Hematopoietic multipotent progenitor cell treated with erythropoietin and hydrocortisone succinate and interleukin-3 and kit ligand, for 8 days (in vitro differentiated cells): ENCODE results near the gene TRAM2.

ENCODE experiments used
- DNase-seq: peaks from one replicate; pipeline ENCODE4 v3.0.0-alpha.2; 2015

TRAM2 gene

DNA sequence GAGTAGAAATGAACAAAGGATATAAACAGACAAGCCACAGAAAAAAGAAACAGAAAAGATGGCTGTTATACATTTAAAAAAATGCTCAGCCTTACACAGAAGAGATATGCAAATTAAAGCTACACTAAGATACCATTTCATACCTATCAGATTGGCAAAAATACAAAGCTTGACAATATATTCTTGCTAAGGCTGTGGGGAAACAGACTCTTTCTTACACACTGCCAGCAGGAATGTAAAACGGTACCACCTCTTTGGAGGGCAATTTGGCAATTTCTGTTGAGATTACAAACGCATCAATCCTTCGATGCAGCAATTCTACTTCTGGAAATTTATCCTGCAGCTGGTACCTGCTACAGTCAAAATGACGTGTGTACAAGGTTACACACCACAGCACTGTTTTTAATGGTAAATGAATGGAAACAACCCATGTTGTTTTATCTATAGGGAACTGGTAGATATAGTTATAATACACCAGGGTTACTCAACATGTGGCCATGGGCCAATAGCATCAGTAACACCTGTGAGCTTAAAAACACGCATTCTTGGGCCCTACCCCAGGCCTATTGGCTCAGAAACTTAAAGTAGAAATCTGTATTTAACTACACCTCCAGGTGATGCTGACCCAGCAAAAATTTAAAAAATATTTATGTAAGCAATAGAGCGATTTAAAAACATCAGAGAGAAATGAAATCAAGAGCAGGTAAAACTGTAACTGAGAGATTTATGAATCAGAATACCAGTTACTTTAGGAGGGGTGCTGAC, 53.3 kb downstream of the TRAM2 start:
- no peak for DNase-seq

DNA sequence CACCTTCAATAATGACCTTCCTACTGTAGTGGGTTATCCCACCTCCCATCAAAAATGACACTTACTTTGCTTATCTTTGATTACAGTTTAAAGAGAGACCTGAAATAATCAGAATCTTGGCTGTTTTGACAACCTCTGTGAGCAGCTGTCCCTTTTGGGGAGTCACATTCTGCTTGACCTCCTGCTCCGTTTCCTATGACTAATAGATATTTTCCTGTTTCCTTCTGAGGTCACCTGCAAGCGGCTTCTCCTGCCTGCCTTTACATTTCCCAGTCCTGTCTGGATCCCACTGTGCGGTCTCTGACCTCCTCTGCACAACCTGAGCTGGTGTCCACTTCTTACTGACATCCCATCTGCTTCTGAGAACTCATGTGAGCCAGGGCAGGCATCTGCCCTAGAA, 54.2 kb downstream of the TRAM2 start:
- DNase-seq: no peak

DNA sequence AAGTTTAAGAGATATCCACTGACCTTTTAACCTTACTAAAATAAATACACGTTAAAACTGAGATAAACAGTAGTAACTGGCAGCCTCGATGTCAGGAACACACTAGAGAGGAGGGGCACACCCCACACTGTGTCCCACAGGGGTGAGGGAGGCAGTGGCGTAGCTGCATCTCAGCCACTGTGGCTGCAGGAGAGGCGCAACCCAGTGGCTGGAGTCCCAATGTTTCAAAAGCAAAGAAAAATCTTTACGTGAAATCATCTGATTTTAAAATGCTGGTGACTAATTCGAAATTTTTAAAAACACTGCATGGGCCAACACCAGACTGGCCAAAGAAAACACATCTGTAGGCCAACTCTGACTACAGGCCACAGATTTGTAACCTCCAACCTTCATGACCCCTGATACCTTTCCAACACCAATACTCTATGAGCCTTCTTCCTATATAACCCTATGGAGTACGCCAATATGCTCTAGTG, 54.7 kb downstream of the TRAM2 start:
- DNase-seq: no peak

DNA sequence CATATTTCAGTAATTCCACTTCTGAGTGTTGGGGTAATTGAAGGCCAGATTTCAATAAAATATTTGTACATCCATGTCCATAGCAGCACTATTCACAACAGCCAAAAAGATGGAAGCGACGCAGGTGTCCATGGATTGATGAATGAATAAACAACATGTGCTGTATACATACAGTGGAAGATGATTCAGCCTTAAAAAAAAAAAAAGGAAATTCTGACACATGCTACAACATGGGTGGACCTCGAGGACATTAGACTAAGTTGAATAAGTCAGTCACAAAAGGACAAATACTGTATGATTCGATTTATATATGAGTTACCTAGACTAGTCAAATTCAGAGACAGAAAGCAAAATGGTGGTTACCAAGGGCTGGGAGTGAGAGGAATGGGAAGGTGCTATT, 57.2 kb downstream of the TRAM2 start:
- no peak for DNase-seq

DNA sequence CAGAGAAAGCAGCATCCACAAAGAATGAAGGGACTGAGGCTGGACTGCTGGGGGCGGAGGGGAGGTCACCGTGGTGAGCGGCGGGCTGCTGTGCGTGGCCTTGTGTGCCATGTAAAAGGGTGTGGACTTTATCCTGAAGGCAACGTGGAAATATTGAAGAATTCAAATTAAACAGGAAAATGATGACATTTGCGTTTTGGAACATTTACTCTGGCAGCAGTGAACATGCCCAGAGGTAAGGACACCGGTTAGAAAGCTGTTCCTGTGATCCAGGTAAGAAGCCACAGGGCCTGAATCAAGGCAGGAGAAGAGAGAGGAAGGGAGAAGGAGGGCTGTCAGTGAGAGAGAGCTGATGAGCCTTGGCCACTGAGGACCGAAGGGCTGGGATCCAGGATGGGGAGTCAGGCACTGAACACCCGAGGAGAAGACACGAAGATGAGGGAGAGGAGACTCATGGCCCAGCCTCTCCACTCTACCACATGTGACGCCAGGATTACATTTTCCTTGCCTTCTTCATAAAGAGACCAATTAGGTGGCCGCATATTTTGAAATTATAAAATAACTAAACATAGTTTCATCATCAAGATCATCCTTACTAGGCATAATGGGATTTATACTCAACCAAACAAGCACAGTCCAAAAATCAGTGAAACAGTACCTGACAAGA, 58.4 kb downstream of the TRAM2 start:
- DNase-seq: no peak

DNA sequence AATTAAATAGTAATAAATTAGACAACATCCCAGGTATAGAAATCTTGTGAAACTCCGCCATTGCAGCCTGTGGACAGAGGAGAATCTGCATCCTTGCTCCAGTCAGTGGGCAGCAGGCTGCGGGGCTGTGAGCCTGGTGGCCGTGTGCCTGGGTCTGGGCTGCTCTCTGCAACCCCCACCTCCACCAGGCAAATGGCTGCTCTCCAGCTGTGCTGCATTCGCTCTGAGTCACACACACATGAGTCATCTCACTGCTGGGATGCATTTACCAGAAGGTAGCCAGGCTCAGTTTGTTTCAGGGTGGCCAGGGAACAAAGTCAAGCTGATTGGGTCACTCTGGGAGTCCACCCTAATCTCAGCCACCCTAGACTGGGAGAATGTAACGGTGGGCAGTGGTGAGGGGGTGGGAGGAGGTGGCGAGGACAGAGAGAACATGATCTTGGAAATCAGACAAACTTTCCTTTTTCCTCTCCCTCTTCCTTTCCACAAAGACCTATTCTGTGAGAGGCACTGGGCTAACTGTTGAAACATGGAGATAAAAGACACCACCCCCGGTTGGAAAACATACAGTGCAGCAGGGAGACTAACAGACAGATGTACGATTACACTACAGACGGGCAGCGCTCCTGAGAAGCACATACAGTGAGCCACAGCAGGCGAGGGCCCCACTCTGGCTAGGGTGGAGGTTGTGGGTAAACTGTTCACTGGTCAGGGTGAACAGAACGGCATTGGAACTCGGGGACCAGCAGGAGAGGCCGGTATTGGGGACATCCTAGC, 59.2 kb downstream of the TRAM2 start:
- peak; percentile 80 for DNase-seq

DNA sequence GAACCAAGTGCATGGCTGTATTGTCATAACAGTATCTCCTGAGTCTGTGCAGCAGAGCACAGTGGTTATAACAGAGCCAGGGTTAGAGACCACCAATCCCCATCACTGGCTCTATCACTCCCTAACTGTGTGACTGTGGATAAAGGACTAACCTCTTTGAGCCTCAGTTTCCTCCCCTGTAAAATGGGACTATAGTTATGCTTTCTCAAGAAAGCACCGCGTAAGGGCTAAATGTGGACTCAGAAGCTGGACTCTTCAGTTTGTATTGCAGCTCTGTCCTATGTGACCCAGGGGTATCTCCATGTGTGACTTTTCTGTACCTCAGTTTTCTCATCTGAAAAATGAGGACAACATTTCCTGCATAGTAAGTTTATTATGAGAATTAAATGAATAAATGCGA, 59.9 kb downstream of the TRAM2 start:
- DNase-seq: no peak

DNA sequence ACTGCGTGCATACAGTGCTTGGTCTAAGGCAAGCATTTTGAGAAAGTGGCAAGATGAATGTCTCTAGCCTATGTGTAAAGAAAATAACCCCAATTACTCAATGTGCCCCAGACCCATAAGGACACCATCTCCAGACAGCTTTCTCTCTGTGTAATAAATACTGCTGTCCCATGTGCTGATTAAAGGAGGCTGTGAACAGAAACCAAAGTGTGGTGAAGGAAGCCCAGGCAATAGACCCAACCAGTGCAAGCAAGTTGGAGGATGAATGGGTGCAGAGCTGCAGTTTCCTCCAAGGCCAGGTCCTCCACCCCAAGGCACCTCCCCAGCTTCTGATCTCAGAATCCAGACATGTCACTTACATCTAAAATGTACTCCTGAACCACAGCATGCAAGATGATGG, 60.6 kb downstream of the TRAM2 start:
- DNase-seq: no peak

DNA sequence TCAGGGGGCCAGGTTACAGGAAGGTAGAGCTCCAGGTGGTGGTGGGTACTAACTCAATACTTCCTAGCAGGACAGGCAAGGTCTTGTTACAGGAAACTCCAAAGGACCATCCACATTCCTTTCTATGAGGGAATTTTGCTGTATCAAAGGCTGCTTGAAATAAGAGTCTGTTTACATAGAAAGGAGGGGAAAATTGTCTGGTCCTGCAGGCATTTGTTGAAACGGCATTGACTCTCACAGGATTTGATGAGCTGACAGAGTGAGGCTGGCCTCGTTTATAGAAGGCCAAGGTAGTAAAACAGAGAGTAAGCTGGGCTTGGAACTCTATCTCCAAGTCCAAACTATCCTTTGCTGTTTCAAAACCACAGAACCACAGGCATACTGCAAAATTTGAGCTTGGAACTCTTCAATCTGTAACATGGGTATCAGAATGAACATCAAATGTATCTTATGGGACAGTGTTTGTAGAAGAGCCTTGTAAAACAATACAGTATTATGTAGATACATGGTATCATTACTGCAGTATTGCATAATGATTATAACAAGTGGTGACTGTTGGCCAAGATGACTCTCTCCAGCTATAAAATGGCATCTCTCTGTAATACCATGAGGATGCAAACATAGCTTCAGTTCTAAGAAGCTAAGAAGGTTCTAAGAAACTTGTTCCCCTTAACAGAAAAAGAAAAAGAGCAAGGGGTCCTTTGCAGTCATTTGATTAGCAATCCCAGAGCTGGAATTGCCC, 61.5 kb downstream of the TRAM2 start:
- no peak for DNase-seq

DNA sequence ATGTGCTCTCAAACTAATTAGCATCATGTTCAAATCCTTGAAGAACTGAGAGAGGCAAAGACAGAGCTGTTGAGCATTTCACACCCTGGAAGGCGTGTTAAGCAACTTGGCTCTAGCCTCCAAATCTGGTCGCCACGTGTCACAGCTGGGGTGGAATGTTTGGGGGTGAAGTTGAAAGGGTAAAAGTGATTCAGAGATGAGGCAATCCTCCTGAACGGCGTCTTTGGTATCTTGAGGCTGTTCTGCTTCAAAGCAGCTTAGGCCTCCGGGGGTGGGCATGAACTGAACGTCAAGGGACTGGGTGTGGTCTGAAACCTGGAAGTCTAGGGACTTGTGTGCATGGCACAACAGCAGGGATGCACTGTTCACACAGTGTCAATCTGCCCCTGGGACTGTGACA, 62.3 kb downstream of the TRAM2 start:
- no peak for DNase-seq

DNA sequence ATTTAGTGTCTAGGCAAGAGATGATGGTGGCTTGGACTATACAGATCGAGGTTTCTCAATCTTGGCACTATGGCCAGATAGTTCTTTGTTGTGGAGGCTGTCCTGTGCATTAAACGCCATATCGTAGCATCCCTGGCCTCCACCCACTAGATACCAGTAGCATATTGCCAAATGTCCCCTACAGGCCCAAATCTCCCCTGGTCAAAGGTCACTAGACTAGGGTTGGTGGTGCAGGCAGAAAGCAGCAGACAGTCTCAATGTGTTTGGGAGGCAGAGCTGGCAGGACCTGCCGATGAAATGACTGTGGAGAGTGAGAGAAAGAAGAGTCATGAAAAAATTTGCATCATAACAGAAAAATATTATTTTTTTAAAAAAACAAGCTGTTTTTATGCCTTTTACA, 63.0 kb downstream of the TRAM2 start:
- DNase-seq: no peak

DNA sequence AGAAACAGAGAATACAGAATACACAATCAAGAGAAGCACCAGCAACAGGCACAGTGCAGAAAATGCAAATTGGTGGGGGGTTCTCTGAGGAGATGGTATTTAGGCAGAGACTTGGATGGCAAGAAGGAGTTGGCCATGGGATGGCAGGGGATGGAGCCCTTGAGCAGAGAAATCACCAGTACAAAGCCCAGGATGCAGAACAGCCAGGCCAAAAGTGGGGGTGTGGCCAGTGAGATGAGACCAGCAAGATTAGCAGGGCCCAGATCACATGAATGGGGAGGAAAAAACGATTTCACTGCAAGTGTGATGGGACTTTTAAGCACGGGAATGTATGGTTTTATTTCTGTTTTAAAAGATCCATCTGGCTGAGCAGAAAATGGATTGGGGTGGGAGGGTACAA, 63.4 kb downstream of the TRAM2 start:
- DNase-seq: peak; percentile 40

DNA sequence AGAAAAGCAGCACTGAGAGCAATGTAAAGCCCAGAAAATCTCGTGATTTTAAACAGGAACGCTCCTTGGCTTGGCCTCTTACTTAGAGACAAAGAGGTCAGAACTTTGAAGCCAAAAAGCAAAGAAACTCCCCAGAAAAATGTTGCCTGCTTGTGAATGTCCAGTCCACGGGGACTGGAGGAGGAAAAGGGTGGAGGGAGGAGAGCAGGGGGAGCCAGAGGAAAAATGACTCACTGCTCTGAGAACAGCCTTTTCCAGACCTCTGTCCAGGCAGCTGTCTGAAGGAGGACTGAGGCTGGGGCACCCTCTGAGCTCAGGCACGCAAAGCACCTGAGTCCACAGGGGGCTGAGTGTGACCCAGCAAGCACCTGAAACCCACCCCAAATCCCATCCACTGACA, 64.7 kb downstream of the TRAM2 start:
- DNase-seq: no peak

DNA sequence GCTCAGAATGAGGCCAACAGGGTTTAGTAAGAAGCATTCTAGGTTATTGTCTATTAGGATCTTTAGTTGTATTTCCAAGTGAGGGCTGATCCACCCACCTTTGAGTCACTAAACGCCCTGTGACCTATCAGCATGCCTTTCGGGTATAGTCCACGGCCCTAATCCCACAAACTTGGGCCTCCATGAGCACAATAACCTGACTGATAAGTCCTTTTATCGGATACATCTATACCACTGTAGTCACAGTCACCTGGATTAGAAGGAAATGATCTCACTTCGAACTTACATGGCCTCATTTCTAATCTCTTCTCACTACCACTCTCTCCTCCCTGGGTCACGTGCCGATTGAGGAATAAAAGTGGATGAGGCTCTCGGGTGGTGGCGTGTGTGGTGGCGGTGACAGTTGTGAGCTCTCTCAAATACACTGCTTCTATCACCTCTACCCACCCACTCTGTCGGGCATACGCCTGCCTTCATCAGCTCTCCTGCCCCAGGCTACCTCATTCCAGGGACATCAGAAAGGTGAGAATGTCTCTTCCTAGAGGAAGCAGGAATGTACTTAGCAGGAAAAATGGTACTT, 65.2 kb downstream of the TRAM2 start:
- no peak for DNase-seq

DNA sequence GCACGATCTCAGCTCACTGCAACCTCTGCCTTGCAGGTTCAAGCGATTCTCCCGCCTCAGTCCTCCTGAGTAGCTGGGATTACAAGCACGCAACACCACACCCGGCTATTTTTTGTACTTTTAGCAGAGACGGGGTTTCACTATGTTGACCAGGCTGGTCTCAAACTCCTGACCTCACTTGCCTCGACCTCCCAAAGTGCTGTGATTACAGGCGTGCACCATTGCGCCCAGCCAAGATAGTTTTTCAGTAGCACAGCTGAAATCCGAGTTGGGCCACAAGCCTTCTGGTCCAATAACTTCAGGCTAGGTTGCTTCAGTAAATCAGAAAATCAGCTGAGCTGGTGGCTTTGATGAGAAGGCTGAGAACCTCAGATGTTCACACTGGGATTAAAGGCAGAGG, 65.7 kb downstream of the TRAM2 start:
- DNase-seq: no peak

DNA sequence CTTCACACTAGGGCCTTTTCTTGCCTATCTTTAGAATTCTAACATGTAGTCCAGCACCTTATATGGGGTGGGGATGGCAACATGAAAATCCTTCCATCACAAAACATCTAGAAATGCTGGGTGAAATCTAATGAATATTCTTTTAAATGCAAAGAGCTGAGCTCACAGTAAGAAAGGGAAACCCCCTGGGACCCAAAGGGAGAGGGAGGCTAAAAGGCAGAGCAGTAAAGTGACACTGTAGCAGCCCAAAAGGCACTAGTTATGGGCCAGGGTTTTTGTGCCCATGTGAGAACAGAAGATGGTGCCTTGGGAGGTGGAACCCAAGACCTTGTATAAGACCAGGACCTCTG, 66.7 kb downstream of the TRAM2 start:
- no peak for DNase-seq

DNA sequence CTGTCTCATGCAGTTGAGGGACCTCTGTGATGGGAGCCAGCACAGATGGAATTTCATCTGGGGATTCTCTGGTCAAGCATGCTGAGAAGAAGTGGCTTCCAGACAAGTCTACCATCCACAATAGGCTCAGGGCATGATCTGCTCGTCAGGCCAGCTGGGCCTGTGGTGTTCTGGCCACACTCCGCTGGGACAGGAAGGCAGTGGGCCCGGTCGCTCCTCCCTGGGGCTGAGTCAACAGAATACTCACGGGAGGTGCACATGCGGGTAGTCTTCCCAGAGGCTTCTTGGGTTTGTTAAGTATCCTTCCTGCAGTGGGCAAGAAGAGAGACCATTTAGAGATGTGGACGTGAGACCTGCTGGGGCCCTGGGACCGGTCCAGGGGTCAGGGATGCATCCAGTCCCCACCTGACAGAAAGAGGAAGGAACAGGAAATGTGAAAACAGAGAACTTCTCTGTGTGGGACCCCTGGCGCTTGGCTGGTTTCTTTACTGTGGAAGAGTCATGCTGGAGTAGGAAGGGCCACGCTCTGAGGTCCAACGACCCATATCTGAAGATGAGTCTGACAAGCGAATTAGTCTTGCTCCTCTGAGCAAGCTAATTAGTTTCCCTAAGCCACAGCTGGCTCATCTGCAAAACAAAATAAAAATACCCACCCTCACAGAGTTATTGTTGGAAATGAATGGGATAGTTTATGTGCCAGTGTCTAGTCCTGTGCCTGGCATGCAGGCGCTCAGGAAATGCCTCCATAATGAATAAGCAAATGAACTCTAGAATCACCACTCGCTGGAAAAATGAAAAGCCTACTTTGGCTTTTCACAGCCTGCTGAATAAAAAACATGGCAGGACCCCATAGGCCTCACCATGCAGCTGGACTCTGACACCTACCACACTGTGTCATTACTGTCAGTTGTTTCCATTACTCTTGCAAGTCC, 67.3 kb downstream of the TRAM2 start:
- no peak for DNase-seq

DNA sequence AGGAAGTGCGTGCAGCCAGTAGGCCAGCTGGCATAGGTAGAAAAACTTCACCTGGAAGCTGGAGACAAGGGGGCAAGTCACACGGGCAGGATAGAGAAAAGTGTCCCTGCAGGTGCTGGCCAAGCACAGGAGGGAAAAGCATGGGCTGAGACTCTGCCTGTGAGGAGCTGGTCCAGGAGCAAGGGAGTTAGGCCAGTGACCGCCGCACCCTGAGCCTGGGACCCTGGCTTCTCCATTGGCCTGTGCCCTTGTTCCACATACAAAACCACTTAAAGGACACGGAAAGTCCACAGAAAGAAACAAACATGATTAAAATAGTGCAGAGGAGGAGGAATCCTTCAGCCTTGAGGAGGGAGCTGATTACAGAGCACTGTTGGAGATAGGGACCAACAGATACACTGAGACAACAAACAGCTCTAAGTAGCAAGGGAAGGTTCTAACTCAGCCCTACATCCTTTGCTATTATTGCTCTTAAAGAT, 68.6 kb downstream of the TRAM2 start:
- DNase-seq: no peak

DNA sequence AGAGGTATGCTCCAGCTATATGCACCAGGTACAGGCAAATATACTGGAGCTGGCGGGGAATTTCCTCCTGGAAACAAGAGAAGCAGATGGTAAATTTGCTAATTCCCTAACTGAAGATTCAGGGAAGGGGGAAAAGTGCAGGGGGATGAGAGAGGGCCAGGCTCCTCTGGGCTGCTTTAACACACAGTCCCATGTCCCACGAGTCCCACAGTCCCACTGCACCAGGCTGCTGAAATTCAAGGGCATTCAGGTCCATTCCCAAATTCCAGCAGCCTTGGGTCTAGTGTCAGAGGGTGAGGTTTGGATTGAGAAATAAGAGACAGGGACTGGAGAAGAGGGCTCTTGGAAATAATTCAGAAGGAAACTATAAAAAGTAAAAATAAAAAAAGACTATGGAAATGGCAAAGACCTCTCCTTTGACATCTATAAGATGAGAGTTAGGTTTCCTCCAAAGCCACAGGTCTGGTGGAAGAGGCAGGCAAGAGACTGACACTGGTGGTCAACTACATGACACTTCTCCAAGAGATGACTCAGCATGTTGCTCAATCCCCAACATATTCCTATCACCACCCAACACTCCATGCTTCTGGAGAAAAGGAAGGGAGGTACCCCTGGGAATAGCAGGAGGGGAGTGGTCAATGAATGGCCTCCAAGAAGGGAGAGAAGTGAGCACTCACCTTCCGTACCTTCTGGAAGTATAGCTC, 69.2 kb downstream of the TRAM2 start:
- no peak for DNase-seq

DNA sequence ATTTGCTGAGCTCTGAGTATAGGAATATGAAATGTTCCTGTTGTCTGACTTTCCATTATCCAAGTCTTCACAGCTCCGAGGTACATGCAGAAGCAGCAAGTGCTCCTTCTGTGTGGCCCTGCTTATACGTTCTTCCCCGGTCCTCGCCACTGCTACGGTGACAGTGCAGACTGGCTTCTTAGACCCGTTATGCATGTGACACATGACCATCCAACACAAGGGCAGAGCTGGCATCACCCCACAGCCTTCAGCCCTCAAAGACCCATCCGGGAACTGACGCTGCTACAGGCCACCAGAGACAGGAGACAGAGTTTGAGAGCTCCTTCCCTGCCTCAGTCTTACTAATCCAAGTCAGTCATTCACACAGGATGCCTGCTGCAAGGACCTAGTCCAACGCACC, 70.4 kb downstream of the TRAM2 start:
- DNase-seq: no peak
